DMS 273 treated with DMSO at 0.1 percent for 48 hours (cell line): ENCODE measurements around the gene CBX3.
A peak's percentile ranks its signal among the peaks of the same experiment; 100 is the strongest.
"Not testable (repeated sequence)": the region's sequence is repeated elsewhere in the genome, so short reads cannot be mapped to it uniquely, and the experiment has no call there.

Experiments used
- DNase-seq: peaks from one replicate; lab custom pipeline; 2025; lab: John Stamatoyannopoulos, UW

Gene CBX3

DNA sequence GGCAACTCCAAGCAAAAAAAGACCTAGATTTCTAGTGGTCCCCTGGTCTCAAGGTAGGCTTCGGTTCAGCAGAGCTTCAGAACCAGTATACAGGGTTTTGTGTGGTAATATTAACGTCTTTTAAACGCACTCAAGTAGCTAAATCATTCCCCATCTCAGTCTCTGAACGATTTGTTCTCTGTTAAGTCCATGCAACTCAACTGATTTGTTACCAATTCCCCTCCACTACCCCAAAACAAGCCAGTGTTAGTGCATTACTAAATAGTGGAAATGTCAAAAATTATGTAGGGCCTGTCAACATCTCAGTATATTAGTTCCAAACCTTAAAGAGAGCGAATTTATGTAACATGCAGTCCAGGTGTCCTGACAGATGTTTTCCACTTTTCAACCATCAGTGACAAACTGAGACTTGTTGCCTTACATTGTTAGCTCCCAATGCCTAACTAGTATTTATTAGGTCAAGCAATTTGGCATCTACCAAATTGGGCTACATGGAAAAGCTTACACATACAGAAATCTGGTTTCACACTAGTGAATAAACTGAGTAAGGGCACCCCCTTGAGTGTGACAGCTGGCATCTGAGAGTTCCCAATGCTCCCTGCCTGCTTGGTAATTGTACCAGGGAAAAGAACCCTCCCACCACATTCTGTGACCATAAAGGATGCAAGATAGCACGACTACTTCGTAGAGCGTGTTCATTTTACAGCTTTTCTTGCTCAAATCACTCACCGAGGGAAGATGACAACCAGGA is 13.2 kb upstream of the CBX3 start:
- DNase-seq = peak; percentile 51

DNA sequence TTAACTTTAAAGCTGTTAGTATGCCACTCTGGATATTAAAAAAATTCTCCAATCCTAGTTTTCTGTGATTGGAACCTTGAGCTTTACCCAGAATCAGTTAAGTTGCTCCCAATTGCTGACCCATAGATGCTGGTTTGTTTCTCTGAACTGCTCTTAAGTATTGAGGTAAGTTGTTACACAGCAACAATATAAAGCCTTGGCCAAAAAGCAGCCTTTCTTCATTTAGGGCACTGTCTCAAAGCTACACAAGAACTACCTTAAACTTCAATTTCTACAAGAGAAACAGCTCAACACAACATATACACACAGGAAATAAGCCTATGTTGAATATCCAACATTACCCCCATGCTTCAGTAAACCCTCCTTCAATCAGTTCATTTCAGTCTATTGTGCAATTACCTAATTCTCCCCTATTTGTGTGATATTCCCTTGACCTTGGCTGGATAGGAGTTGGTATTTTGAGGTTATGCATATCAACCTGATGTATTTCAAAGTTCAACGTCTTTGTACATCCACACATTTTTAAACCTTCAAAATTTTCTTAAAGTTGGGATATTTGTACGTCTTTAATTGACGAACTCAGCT is 12.5 kb upstream of the CBX3 start:
- DNase-seq = no peak

DNA sequence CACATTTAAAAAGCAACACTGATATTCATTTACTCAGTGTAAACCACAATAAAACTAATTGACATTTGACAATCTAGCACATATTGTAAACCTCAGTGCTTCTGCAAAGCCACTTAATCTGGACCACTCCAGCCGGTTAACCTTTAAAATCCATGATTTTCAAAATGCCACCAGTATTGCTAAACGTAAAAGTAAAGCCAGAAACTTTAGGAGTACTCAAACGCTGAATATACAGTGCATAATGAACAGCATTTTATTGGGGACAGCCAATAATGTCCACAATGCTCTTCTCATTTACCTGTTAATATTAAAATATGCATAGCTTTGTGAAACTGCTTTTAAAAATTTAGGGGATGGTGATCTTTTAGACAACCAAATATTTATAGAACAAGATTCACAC is 11.8 kb upstream of the CBX3 start:
- DNase-seq = no peak

DNA sequence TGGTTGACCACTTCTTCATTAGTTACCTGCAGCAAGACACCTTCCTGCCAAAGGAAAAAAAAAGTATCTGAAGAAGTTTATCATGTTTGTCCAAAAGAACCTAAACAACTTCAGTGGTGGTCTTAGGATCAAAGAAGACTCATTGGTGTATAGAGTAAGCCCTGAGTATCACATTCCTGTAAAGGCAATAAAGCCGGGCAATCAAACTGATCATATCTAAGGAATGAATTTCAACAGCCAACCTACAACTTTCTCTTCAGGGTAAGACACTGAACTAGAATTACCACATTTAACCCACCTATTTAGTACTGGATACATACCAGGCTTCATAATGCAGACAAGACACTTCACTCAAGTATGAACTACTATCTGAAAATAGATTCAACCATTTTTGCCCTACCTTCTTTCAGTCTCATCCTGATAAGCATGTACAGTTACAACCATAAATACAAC is 11.1 kb upstream of the CBX3 start:
- DNase-seq = no peak

- no peak for DNase-seq
These were observed 10.1 kb upstream of the CBX3 start for GRCh38 chr7:26191233-26191973.

DNA sequence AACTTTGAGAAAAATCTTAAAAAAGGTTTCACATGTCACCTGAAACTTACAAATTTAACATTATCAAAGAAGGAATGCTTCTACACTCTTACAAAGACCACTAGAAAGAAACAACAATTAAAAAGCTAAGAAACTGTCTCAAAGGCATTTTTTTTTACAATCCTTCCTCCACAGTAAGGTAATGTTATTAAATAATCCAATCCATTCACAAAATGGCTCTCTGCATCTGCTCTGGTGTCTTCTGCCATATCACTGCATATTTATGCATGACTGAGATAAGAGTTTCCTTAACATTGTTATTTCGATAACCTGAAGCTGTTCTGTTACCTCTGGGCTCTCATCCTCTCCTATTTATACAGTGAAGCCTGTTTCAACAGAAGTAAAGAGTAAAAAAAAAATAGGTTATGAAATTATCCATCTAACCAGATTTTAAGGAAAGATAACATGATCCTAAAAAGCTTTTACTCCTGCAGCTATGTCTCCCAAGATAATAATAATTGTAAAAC is 9.5 kb upstream of the CBX3 start:
- no peak for DNase-seq

GRCh38 chr7:26192485-26193087 is 9.0 kb upstream of the CBX3 start:
- DNase-seq = no peak

DNA sequence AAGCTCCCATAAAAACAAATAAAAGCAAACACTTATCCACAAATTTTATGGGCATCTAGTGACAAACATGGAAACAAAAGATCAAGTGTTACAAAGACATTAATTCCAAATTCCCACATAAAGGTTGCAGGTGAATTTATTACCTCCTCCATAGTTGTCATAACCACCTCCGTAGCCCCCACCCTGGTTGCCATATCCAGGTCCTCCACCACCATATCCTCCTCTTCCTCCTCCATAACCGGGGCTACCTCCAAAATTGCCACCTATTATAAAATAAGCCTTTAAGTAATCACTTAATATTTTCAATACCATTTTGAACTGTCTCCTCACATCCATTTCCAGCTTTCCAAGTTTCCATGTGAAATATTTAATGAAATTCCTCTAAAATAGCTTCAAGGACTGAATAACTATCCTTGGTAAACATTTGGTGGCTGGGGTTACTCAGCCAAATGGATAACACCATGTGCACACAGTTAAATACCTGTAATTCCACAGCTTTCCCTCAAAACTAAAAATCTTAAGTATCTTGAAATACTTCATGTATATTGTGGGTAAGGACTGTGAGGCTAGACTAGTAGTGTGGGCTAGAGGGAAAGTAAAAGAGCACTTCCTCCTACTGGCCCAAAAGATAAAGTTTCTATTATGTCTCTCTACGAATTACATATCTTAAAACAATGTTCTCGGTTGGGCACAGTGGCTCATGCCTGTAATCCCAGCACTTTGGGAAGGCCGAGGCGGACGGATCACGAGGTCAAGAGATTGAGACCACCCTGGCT is 7.9 kb upstream of the CBX3 start:
- no peak for DNase-seq

- DNase-seq = not testable (repeated sequence)
These were observed 6.8 kb upstream of the CBX3 start for GRCh38 chr7:26194764-26195163.

DNA sequence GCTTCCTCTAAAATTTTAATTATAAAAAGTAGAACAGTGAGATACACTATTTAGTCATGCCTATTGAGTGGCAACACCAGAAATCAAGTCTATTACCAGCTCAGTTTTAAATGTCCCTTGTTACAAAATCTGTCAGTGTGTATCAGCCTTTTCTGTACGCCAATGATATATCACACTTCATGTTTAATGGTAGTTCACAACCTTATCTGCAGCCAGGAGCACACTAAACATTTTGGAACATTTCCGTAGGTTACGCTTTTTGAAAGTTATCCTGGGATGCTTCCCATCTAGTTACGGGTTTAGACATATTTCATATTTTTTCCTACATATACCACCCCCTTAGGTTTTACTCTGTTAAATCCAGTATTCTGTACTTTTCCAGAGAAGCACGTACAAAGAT is 6.4 kb upstream of the CBX3 start:
- no peak for DNase-seq

- DNase-seq = no peak
These were observed 5.5 kb upstream of the CBX3 start for GRCh38 chr7:26195867-26196657.

GRCh38 chr7:26197153-26198115 is 4.1 kb upstream of the CBX3 start:
- no peak for DNase-seq

DNA sequence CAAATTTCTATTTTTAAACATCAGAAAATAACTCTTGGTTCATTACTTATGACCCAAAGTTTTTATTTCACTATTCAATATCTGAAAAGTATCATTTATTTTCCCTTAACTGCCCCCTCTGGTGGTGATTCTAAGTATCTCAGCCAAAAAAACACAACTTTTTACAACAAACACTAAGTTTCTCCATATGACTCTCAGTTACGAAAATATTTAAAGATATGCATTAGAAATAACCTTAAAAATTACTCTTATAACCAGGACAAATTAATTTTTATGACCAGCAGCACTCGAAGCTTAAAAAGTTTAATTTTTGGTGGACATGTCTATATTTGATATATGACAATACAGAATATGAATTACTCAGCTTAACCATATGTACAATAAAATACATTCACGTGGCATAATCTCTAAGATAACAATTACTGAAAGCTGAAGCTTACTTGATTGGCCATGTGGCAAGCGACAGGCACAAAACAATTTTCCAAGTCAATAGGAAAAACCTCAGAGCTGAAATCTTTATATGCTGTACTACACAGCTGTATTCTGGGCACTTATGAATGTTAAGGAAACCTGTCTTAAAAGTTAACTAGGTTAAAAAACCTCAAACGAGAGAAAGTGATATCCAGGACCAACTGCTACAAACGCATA is 3.3 kb upstream of the CBX3 start:
- DNase-seq = no peak

GRCh38 chr7:26198781-26199169 is 2.8 kb upstream of the CBX3 start:
- no peak for DNase-seq

- no peak for DNase-seq
These were observed 2.1 kb upstream of the CBX3 start for GRCh38 chr7:26199301-26200037.

DNA sequence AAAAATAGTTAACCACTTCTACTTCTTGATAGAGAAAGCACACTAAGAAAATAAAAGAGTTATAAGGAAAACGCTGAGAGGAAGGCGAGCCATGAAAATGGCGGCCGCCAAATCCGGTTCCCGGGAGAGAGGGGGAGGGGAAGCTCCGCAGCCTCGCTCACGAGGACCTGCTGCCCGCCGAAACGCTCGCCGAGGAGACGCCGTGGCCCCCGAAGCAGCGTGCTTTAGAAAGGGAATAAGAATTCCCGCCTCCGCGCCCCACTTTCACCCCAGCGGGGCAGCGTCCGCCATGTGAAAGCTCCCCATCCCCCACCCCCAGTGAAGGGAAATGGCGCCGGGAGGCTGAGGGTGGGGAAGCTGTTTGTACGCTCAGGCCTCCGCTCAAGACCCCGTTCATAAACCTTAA is 1.5 kb upstream of the CBX3 start:
- peak; percentile 56 for DNase-seq

DNA sequence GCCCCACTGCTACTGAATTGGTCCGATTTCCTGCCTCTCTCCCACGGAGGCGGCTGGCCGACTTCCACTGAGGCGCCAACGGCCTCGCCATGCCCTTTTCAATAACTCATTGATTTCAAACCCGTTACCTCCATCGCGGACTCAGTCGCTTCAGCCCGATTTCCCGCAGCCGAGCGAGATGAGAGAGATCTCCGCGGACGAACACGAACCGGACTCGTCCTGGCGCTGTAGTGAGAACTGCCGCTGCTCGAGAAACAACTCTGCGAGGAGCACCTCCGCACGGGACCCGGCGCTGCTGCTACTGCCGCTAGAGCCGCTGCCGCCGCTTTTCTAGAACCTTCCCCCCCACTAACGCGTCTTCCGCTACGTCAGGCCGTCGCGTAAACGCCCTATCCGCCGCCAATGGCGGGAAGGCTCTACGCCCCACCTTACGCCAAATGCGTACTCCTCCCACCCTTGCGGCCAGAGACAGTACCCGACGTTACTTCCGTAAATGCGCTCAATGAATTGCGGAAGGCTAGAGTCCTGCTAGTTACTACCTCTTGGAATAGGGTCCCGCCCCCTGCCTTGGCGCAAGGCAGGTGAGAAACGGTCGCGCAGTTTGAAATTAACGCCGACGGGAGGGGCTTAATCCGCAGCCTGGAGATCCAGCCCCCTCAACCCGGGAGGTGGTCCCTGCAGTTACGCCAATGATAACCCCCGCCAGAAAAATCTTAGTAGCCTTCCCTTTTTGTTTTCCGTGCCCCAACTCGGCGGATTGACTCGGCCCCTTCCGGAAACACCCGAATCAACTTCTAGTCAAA is 900 bp upstream of the CBX3 start, which contains the start of gene HNRNPA2B1:
Gene HNRNPA2B1 (minus strand): TSS at position 303 of the 803 bp plus-strand sequence. CDS start 169 bp downstream, at position 134.
- DNase-seq = peak; percentile 99
